ENCODE measurements around the gene STIP1.

STIP1 gene

DNA sequence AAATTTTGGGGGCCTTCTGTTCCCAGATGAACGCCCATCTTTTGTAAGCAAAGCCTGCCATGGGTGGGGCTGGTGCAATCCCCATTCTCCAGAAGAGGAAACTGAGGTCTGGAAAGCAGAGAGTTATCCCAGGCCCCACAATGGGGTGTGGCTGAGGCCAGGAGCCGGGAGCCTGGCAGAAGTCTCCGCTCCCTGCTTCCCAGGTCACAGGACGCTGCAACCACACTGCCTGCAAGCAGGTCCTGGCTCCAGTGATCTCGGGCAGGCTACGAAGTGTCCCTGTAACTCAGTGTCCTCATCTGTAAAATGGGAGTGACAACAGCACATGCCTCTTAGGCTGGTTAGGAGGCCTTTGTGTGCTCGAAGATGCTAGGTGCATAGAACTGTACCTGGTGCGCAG lies 67.1 kb downstream of the STIP1 start:
- H3K27ac ChIP-seq: no peak overlapping the region

DNA sequence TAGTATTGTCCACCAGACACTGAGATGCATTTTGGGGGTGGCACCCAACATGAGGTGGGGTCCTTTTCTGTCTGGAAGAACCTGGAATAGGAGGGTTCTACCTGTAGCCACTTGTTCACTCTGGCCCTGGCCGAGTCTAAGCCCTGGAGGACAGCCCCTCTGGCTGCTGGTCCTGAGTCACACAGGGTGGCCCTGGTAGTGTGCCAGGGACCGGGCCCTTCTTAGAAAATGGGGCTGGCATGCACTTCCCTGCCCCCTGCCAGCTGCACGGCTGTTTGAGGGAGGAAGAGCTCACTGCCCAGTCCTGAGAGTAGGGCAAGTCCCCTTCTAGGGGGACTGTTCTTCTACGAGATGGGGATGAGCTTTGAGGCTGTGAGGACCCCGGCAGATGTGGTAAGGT lies 67.5 kb downstream of the STIP1 start:
- Histone ChIP-seq H3K9ac (no peak overlapping the region), H3K4me3 (IDR thresholded peaks at IDR 0.05; ENCODE audit: insufficient read depth, low read depth, low read length) (no peak overlapping the region), H3K27me3 (ENCODE audit: insufficient read depth, low read depth) (no peaks in the 10 kb centered on the region), H2AFZ (ENCODE audit: low read depth) (no peak overlapping the region), H3K27ac (no peak overlapping the region), H3K36me3 (ENCODE audit: insufficient read depth) (no peaks in the 10 kb centered on the region), H4K20me1 (ENCODE audit: insufficient read depth) (no peaks in the 10 kb centered on the region), H3K4me1 (ENCODE audit: low read depth, poor library complexity, severe bottlenecking) (peaks cover 6% of the 10 kb centered on the region), H3K4me2 (no peak overlapping the region), H3K79me2 (ENCODE audit: insufficient read depth, low read depth) (no peaks in the 10 kb centered on the region)
- TF ChIP-seq, protein P1, sequence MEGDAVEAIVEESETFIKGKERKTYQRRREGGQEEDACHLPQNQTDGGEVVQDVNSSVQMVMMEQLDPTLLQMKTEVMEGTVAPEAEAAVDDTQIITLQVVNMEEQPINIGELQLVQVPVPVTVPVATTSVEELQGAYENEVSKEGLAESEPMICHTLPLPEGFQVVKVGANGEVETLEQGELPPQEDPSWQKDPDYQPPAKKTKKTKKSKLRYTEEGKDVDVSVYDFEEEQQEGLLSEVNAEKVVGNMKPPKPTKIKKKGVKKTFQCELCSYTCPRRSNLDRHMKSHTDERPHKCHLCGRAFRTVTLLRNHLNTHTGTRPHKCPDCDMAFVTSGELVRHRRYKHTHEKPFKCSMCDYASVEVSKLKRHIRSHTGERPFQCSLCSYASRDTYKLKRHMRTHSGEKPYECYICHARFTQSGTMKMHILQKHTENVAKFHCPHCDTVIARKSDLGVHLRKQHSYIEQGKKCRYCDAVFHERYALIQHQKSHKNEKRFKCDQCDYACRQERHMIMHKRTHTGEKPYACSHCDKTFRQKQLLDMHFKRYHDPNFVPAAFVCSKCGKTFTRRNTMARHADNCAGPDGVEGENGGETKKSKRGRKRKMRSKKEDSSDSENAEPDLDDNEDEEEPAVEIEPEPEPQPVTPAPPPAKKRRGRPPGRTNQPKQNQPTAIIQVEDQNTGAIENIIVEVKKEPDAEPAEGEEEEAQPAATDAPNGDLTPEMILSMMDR (conservative IDR thresholded peaks at IDR 0.05; ENCODE audit: low read depth, low read length): no peak

More for the DNA sequence above, 67.1 kb downstream of the STIP1 start:
- no peak overlapping the region for H2AFZ ChIP-seq (ENCODE audit: low read depth)
- no peaks in the 10 kb centered on the region for H3K27me3 ChIP-seq (ENCODE audit: insufficient read depth, low read depth)
- no peaks in the 10 kb centered on the region for H4K20me1 ChIP-seq (ENCODE audit: insufficient read depth)
- TF ChIP-seq, protein P1 (conservative IDR thresholded peaks at IDR 0.05; ENCODE audit: low read depth, low read length): no peak
- H3K36me3 ChIP-seq (ENCODE audit: insufficient read depth): no peaks in the 10 kb centered on the region
- peaks cover 6% of the 10 kb centered on the region for H3K4me1 ChIP-seq (ENCODE audit: low read depth, poor library complexity, severe bottlenecking)
- no peak overlapping the region for H3K4me2 ChIP-seq
- H3K4me3 ChIP-seq (IDR thresholded peaks at IDR 0.05; ENCODE audit: insufficient read depth, low read depth, low read length): no peak overlapping the region
- H3K9ac ChIP-seq: no peak overlapping the region
- H3K79me2 ChIP-seq (ENCODE audit: insufficient read depth, low read depth): no peaks in the 10 kb centered on the region
